Effector memory CD4-positive, alpha-beta T cell (primary cell): ENCODE measurements around the gene NIN.

Source experiments
- DNase-seq, 3 donors: peaks; one replicate each; pipeline ENCODE4 v3.0.0-alpha.2; 2020
- H3K27ac ChIP-seq: 2 replicates; pipeline ENCODE4 v1.7.0; 2013; ENCODE audit warnings: mild to moderate bottlenecking, low read length, moderate library complexity; ENCODE audit not compliant: insufficient read depth, poor library complexity, severe bottlenecking
- H3K27me3 ChIP-seq: replicated peaks from 2 replicates; pipeline ENCODE4 v1.7.0; 2013; ENCODE audit warnings: mild to moderate bottlenecking, low read length; ENCODE audit not compliant: insufficient read depth, control insufficient read depth, poor library complexity, severe bottlenecking
- H3K36me3 ChIP-seq: 2 replicates; pipeline ENCODE4 v1.7.0; 2013; ENCODE audit warnings: mild to moderate bottlenecking, low read length, moderate library complexity; ENCODE audit not compliant: control insufficient read depth, insufficient read depth
- H3K4me1 ChIP-seq: 2 replicates; pipeline ENCODE4 v1.7.0; 2013; ENCODE audit warnings: low read length, mild to moderate bottlenecking; ENCODE audit not compliant: control insufficient read depth, insufficient read depth, poor library complexity, severe bottlenecking
- H3K4me3 ChIP-seq: 2 replicates; pipeline ENCODE4 v1.7.0; 2013; ENCODE audit warnings: low read length, low read depth, mild to moderate bottlenecking; ENCODE audit not compliant: insufficient read depth, poor library complexity, severe bottlenecking
- H3K9me3 ChIP-seq: 2 replicates; pipeline ENCODE4 v1.7.0; 2013; ENCODE audit warnings: mild to moderate bottlenecking, low read length, moderate library complexity; ENCODE audit not compliant: control insufficient read depth

The NIN gene

DNA sequence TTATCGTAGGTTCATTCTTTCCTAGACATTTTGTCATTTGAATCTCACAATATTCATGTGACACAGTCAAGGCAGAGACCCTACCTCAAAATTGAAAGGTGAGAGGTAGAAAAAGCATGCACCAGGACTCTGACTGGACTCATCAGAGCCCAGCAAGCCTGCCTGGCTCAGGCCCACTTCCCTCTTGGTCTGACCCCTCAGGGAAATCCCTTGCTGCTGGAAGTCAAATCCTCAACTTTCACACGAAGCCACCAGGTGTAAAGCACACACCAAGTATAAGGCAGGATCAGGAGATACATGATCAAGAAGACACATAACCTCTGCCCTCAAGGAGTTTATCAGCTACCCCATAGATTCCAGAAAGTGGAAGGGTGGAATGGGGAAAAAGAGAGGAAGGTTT lies 18.8 kb downstream of the NIN start:
- DNase-seq: no peak
- H3K36me3 ChIP-seq: peaks cover 4% of the 10 kb centered on the region
- peak overlapping the region; percentile 34 for H3K27ac ChIP-seq
- peaks cover 16% of the 10 kb centered on the region for H3K4me1 ChIP-seq
- no peak overlapping the region for H3K4me3 ChIP-seq
- H3K9me3 ChIP-seq: no peaks in the 10 kb centered on the region
- no peaks in the 10 kb centered on the region for H3K27me3 ChIP-seq

- no peak overlapping the region for H3K27ac ChIP-seq
- no peak for DNase-seq
- no peaks in the 10 kb centered on the region for H3K9me3 ChIP-seq
- H3K27me3 ChIP-seq: no peaks in the 10 kb centered on the region
- peaks cover 19% of the 10 kb centered on the region for H3K36me3 ChIP-seq
- no peak overlapping the region for H3K4me3 ChIP-seq
- peaks cover 11% of the 10 kb centered on the region for H3K4me1 ChIP-seq
These were observed 22.9 kb downstream of the NIN start for GRCh38 chr14:50808053-50808452.

GRCh38 chr14:50806241-50806933 lies 24.6 kb downstream of the NIN start:
- H3K27me3 ChIP-seq: no peaks in the 10 kb centered on the region
- no peak overlapping the region for H3K27ac ChIP-seq
- no peaks in the 10 kb centered on the region for H3K9me3 ChIP-seq
- DNase-seq: no peak
- H3K4me1 ChIP-seq: no peaks in the 10 kb centered on the region
- H3K4me3 ChIP-seq: no peak overlapping the region
- H3K36me3 ChIP-seq: peaks cover 20% of the 10 kb centered on the region

GRCh38 chr14:50805396-50805795 lies 25.6 kb downstream of the NIN start:
- H3K4me1 ChIP-seq: no peaks in the 10 kb centered on the region
- DNase-seq: no peak
- peaks cover 22% of the 10 kb centered on the region for H3K36me3 ChIP-seq
- H3K4me3 ChIP-seq: no peak overlapping the region
- no peak overlapping the region for H3K27ac ChIP-seq
- H3K9me3 ChIP-seq: no peaks in the 10 kb centered on the region
- H3K27me3 ChIP-seq: no peaks in the 10 kb centered on the region

GRCh38 chr14:50804181-50804721 lies 26.7 kb downstream of the NIN start:
- Histone ChIP-seq H3K4me1 (no peaks in the 10 kb centered on the region), H3K27me3 (no peaks in the 10 kb centered on the region), H3K27ac (no peak overlapping the region), H3K9me3 (no peaks in the 10 kb centered on the region), H3K4me3 (no peak overlapping the region), H3K36me3 (peaks cover 25% of the 10 kb centered on the region)
- no peak for DNase-seq

DNA sequence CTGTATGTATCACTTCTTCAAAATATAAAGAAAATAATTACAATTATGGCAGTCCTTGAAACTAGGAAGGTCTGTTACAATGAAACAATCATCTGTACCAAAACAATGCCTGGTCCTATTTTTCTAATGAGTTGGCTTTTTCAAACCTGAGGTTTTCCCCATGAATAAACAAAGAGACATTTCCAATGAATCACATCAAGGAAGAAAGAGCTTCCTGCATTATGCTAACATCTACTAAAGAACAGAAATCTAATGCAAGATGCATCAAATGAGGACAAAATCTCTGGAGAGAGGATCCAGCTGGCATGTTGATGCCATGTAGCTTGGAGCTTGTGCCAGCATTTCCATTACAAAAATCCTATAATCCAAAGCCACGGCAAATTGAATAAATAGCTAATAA lies 29.3 kb downstream of the NIN start:
- no peaks in the 10 kb centered on the region for H3K27me3 ChIP-seq
- no peaks in the 10 kb centered on the region for H3K4me1 ChIP-seq
- no peak overlapping the region for H3K4me3 ChIP-seq
- no peak for DNase-seq
- H3K36me3 ChIP-seq: peaks cover 25% of the 10 kb centered on the region
- no peak overlapping the region for H3K27ac ChIP-seq
- no peaks in the 10 kb centered on the region for H3K9me3 ChIP-seq

GRCh38 chr14:50800032-50800431 lies 30.9 kb downstream of the NIN start:
- H3K9me3 ChIP-seq: no peaks in the 10 kb centered on the region
- H3K36me3 ChIP-seq: peaks cover 10% of the 10 kb centered on the region
- H3K4me3 ChIP-seq: no peak overlapping the region
- no peaks in the 10 kb centered on the region for H3K4me1 ChIP-seq
- H3K27me3 ChIP-seq: no peaks in the 10 kb centered on the region
- H3K27ac ChIP-seq: no peak overlapping the region
- DNase-seq: no peak

- Histone ChIP-seq H3K9me3 (no peaks in the 10 kb centered on the region), H3K36me3 (peaks cover 7% of the 10 kb centered on the region), H3K4me1 (no peaks in the 10 kb centered on the region), H3K4me3 (no peak overlapping the region), H3K27ac (no peak overlapping the region), H3K27me3 (no peaks in the 10 kb centered on the region)
- no peak for DNase-seq
These were observed 32.9 kb downstream of the NIN start for GRCh38 chr14:50798048-50798421.

GRCh38 chr14:50797250-50798047 lies 33.5 kb downstream of the NIN start:
- Histone ChIP-seq H3K9me3 (no peaks in the 10 kb centered on the region), H3K4me1 (peaks cover 6% of the 10 kb centered on the region), H3K4me3 (no peak overlapping the region), H3K36me3 (peaks cover 7% of the 10 kb centered on the region), H3K27ac (no peak overlapping the region), H3K27me3 (no peaks in the 10 kb centered on the region)
- no peak for DNase-seq

GRCh38 chr14:50796390-50796789 lies 34.6 kb downstream of the NIN start:
- Histone ChIP-seq H3K4me3 (no peak overlapping the region), H3K9me3 (no peaks in the 10 kb centered on the region), H3K27ac (no peak overlapping the region), H3K4me1 (peaks cover 7% of the 10 kb centered on the region), H3K27me3 (no peaks in the 10 kb centered on the region), H3K36me3 (peaks cover 6% of the 10 kb centered on the region)
- no peak for DNase-seq
